Measurements from ENCODE around the gene INO80. TPM values are rescaled to one million over a fixed set of nuclear protein-coding genes. Genes with fewer than 3 reads are reported as not detected.

Gene INO80
- total RNA-seq, 1 donor: 24.9 TPM

GRCh38 chr15:41051139-41051538 lies 64.9 kb downstream of the INO80 start:
- H3K4me3 ChIP-seq (ENCODE audit: low read depth, low read length): no peak overlapping the region
- no peak for TF ChIP-seq CTCF (IDR thresholded peaks at IDR 0.05; ENCODE audit: insufficient read depth, low read length)
- DNase-seq (ENCODE audit: low read depth): no peak

- DNase-seq (ENCODE audit: low read depth): no peak
- H3K4me3 ChIP-seq (ENCODE audit: low read depth, low read length): no peak overlapping the region
- TF ChIP-seq CTCF (IDR thresholded peaks at IDR 0.05; ENCODE audit: insufficient read depth, low read length): no peak
These were observed 67.2 kb downstream of the INO80 start for GRCh38 chr15:41048852-41049251.

GRCh38 chr15:41048397-41048796 lies 67.7 kb downstream of the INO80 start:
- no peak overlapping the region for H3K4me3 ChIP-seq (ENCODE audit: low read depth, low read length)
- DNase-seq (ENCODE audit: low read depth): no peak
- TF ChIP-seq CTCF (IDR thresholded peaks at IDR 0.05; ENCODE audit: insufficient read depth, low read length): no peak

GRCh38 chr15:41047474-41047873 lies 68.6 kb downstream of the INO80 start:
- TF ChIP-seq CTCF (IDR thresholded peaks at IDR 0.05; ENCODE audit: insufficient read depth, low read length): no peak
- H3K4me3 ChIP-seq (ENCODE audit: low read depth, low read length): no peak overlapping the region
- DNase-seq (ENCODE audit: low read depth): no peak

- no peak for TF ChIP-seq CTCF (IDR thresholded peaks at IDR 0.05; ENCODE audit: insufficient read depth, low read length)
- H3K4me3 ChIP-seq (ENCODE audit: low read depth, low read length): no peak overlapping the region
- peak; percentile 89 for DNase-seq (ENCODE audit: low read depth)
These were observed 72.7 kb downstream of the INO80 start for GRCh38 chr15:41043276-41043951.

GRCh38 chr15:41042851-41043250 lies 73.2 kb downstream of the INO80 start:
- TF ChIP-seq CTCF (IDR thresholded peaks at IDR 0.05; ENCODE audit: insufficient read depth, low read length): no peak
- DNase-seq (ENCODE audit: low read depth): no peak
- no peak overlapping the region for H3K4me3 ChIP-seq (ENCODE audit: low read depth, low read length)

GRCh38 chr15:41039121-41039520 lies 77.0 kb downstream of the INO80 start:
- DNase-seq (ENCODE audit: low read depth): no peak
- H3K4me3 ChIP-seq (ENCODE audit: low read depth, low read length): no peak overlapping the region
- no peak for TF ChIP-seq CTCF (IDR thresholded peaks at IDR 0.05; ENCODE audit: insufficient read depth, low read length)
